Renal cortex interstitium (tissue), 11 donors: ENCODE data around the gene SPOCD1. TPM values are rescaled to one million over a fixed set of nuclear protein-coding genes. Genes with fewer than 3 reads are reported as not detected.

ENCODE experiments used
- DNase-seq, 11 donors: peaks; one replicate each; pipeline ENCODE4 v3.0.0-alpha.2; 2013; ENCODE audit warnings: low read depth in 9 of 11, low spot score in 4 of 11; ENCODE audit errors: extremely low read depth in 1 of 11
- polyA plus RNA-seq, 3 donors: library from polyadenylated mRNA; unstranded; fragments of 120-200 nt; gene quantifications; one replicate each; pipeline ENCODE4 v1.2.1, GENCODE V29; 2013; ENCODE audit not compliant: insufficient read length in 3 of 3

The SPOCD1 gene
- polyA plus RNA-seq, 3 donors: 0.12 to 0.39 (median 0.19) TPM

DNA sequence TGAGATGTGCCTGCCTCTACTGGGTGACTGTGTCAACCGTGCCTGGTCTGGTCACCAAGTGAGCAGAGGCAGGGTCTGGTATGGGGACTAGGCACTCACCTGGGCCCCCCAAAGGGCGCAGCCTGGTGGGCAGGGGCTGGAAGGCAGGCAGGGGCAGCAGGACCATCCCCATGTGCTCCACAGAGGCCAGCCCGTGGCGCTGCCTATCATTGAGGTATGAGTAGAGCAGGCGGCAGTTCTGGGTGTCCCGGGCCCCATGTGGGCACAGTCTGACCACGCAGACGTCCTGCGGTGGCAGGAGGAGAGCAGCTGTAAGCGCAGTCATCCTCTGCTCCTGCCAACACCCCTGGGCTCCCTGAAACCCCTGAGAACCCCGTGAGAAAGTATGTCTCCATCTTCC lies 23.7 kb downstream of the SPOCD1 start:
- DNase-seq: no peak

DNA sequence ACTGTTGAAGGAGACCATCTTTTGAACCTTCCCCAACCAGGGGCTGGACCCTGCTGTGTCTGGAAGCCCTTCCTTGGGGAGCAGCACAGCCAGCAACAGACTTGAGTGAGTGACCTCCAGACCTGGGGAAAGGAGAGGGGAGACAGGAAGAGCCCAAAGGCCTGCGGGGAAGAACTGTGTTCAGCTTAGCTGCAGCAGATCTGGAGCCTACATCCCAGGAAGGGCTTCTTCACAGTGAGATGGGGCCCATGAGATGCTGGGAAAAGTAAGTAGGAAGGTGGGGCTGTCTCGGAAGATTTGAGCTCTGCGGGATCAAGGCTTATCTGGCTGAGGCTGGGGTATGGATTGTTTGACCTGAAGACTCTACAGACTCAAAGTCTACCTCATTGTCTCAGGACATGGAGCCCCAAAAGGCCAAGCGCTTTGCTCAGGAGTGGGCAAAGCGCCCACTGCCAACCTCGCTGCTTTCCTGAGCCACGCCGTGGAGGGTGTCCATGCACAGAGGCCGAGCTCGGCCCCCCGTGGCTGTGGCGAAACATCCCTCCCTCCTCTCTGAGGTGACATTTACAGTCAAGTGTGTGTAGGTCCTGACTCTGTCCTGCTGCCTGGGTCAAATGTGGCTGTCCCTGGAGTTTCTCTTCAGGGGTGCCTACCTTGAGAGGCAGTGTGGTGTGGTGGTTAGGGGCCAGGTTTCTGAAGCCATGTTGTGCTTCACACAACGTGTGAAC lies 24.5 kb downstream of the SPOCD1 start:
- DNase-seq: no peak

DNA sequence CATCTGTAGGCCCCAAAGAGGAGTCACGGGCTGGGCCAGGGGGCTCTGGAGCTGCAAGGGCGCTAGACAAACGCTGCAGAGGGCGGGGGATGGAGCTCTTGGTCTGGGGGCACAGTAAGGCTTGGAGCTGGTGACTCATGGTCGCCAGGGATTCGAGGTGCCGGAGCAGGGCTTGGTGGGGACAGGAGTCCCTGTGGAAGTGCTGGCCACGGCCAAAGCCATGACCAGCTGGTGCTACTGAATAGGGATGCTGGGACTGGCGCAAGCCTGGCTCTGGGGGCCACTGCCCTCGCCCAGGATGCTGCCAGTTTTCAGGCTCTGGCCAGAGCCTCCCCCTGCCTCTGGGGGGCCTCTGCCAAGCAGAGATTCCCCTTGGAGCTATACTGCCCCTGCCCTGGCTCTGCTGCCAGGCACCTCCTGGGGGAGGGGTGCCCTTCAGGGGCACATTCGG lies 25.2 kb downstream of the SPOCD1 start:
- no peak for DNase-seq

DNA sequence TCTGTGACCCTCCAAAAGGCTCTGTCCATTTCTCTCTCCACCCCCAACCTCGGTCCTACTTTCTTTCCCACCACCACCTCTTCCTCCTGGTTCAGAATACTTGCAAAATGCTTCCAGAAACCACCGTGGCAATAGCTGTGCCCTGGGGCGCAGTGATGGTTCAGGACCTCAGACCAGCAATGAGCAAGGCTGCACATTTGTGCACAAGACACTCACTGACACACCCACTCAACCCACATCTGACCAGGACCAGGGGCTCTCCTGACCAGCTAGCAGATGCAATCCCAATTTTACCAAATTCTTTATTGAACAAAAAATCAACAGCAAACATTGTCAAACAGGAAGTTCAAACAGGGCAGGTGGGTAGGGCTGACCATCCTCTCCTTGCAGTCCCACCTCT lies 25.7 kb downstream of the SPOCD1 start:
- no peak for DNase-seq

DNA sequence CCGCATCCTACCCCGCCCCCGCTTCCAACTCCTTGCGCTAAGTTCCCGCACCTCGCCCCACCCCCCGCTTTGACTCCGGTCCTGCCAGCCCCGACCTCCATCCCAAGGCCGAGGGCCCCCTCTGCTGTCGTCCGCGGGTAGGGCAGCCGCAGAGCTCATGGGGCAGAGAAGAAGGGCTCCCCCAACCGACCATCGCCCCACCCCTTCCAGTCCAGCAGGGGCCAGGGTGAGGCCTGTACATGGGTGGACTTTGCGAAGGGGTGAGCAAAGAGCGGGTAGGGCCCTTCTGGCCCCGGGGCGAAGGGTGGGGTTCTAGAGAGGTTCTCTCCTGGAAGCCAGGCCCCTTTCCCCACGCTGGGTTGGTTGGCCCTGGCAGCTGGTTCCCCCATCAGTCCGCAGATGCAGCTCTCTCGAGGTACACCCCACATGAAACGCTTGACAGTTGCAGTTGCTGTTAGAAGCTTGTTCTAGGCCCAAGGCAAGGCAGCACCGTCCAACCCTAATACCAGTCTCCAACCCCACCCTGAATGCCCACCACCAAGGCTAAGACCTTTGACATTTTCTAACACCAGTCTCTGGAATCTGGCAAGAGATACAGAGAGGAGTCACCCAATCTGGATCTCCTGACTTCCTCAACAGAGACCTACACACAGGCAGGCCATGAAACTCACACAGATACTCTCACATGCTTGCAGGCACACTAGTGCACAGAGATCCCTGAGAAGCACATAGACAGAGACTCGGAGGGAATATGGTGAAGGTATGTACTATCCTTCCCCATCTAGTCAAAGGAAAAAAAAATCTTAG lies 26.4 kb downstream of the SPOCD1 start:
- peak in 10 of 11 donors; percentile 69 to 87 (median 80) for DNase-seq

DNA sequence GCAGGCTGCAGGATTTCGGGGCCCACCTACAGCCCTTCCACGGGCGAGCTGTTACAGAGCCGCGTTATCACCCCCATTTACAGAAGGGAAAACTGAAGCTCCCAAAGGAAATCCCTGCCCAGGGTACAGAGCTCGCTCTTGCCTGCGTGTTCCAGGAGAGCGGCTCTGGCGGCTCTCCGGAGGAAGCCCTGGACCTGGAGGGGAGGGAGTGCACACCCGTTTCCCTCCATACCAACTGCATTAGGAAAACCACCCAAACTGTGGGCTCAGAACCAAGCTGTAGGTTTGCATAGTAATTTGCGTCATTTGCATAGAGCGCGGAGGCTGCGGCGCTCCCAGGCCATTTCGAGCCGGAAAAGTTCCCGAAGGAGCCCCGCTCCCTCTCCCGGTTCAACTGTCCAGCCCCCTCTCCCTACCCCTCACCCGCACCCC lies 27.0 kb downstream of the SPOCD1 start:
- DNase-seq: no peak

DNA sequence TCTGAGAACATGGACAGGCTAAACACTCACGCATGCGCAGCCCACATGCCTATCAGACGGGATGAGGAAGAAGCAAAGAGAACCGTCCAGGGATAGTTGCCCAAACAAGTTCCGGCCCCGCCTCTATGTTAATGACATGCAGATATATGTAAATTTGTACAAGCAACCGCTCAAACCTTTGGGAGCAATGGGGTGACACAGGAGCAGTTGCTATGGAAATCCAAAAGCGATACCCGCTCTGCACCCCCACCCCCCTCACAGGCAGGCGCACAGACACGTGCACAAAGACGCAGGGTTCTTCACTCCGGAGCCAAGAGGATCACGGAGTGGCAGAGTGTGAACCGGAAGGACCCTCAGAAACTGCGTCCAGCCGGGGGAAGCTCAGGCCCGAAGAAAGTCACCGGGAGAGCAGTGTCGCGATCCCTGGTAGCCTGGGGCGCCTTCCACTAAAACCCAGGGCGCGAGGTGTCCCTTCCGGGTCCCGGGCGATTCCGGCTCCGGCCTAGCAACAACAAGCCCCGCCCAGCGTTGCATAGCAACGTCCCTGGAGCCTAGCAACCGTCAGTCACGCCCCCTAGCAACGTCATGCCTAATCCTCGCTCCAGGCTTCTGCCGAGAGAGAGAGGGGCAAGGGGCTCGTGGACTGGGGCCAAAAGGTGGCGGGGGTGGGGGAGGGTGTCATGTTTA lies 27.5 kb downstream of the SPOCD1 start:
- DNase-seq: peak; percentile 75 to 88 (median 84)

DNA sequence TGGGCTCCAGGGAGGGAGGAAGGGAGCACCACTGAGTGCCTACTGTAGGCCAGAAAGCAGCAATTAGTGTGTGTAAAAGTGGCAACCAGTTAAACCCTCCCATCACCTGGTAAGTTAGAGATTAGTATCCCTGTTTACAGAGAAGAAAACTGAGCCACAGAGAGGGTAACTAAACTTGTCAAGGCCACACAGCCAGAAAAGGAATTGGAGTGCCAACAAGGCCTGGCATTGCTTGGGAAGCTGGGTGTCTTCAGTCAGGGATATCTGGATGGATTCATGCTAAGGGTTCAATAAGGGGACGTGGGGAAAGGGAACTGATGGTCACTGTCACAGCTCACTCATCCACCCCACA lies 28.1 kb downstream of the SPOCD1 start:
- DNase-seq: no peak

DNA sequence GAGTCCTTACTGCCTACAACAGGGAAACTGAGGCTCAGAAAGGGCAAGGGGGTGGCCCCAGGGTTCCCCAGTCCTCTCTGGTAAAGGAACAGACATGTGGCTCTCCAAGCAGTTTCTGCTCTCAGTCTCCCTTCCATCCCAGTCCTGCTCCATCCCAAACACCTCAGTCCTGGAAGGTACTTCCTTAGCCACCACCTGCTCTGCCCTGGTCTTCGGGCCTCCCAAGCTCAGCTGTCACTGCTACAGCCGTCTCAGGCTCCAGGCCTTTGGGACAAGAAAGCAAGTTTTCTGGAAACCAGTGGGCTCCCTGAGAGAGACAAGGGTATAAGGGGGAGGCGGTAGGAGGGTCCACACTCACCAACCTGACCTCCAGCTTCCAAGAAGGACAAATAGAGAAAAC lies 28.6 kb downstream of the SPOCD1 start:
- no peak for DNase-seq

DNA sequence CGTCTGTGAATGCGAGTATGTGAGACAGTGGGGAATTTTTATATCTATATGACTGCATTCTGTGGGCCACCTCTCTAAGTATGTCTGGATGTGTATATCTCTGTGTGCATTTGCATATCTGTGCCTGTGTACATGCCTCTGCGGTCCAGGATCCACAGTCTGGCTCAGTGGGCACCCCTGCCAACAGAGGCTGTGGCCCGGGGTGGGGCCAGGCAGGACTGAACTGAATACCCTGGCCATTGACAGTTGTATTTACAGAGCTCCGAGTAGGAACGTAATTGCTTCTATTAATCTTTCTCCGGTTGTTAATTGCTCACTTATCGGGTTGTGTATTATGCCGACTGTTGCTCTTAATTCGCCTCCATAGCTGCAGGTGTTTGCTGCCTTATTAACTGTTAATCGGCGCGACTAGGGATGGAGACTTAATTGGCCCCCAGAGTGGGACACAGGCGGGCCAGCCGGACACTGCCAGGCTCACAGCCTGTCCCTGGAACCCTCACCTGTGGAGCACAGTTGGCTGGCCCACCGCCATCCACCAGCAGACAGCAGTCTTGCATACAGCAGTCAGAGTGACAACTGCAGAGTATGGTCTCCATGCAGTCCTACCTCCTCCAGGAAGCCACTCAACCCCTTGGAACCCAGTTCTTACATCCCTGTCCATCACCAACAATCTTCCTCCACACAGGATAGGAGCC lies 29.3 kb downstream of the SPOCD1 start:
- DNase-seq: no peak

DNA sequence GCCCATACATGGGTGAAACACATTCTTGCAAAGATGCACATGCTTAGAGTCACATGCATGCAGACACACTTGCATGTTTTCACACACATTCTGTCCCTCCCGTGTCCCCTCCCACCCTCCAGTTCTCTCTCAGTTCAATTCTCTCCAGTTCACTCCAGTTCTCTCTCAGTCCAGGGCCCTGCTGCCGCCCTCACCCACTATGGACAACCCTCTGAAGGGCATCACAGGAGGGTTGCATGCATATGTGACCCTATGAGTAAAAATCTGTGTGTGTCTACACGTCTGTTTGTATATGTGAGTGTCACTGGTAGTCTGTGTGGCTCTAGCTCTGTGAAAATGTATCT lies 29.9 kb downstream of the SPOCD1 start:
- DNase-seq: no peak

DNA sequence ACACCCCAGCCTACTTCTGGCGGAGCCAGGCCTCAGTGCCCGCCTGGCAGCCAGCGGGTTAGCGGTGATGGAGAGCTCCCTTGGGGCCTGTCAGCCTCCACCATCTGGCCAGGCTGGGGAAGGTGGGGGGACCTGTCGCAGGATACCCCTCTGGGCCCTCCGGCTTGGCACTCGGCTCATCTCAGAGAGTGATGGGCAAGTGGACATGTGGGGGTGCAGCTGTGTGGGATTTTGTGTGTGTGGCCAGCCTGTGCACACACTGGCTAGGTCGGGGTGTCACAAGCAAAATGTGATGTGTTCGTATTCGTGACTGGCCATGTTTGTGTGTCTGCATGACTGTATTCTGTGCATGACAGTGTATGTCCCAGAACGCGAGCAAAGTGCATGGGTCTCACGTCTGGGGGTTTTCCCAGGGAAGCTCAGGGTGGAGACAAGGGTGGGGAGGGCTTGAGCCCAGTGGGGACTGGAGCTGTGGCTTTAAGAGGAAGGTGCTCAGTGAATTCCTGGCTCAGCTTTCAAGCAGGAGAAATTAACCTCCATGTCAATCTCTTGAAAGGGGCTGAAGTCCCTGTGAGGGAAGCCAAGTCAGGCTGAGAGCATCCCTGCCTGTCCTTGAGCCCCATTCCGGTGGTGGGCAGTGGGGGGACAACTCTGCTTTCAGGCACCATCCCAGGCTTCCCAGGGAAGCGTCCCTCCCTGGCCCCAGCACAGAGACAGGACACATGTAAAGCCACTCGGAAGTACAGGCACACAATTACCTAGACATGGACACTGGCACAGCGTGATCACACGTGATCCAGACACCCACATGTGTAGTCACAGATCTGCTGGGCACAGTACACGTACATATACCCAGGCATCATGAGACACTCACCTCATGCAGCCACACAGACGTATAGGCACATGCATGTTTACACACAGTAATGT lies 30.5 kb downstream of the SPOCD1 start:
- no peak for DNase-seq

DNA sequence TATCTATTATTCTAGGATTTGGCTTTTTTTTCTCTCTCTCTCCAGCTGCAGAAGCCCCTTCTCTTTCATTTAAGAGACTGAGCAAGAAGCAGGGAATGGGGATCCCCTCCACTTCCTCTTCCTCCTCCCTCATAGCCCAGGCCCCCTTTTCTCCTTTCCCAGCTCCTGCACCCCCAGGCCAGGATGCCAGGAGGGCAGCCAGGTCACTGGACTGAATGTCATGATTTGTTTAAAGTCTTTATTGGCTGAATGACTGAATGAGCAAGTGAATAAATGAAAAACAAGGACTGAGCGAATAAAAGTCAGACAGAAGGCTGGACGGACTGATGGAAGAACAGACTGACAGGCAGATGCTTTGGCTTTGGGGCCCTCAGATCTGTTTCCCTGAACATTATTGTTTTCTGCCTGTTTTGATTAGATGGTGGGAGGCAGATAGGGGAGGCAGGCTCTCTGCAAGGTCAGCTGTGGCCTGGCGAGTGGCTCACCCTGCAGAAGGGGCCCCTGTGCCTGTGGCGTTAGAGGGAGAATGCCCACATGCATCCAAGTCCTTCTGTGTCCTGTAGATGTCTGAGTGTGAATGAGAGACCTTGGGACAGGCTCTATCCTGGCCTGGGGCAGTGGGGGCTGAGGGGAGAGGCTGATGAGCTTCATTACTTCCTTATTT lies 31.3 kb downstream of the SPOCD1 start:
- no peak for DNase-seq

DNA sequence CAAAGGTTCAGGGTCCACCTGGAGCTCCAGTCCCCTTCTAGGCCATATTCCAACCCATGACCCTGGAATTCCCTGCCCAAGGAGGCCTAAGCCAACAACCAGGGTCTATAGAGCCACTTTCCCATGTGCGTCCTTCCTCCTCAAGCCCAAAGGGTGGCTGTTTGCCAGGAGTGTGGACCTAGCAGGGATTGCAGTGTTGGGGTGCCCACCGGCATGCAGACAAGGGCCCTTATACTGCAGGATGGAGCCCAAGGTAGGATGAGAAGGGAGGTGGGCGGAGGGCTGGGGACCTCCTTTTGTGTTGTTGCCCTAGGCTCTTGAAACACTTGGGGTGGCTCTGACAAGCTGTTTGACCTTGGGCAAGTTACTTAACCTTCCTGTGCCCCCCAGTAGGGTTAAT lies 32.0 kb downstream of the SPOCD1 start:
- no peak for DNase-seq

DNA sequence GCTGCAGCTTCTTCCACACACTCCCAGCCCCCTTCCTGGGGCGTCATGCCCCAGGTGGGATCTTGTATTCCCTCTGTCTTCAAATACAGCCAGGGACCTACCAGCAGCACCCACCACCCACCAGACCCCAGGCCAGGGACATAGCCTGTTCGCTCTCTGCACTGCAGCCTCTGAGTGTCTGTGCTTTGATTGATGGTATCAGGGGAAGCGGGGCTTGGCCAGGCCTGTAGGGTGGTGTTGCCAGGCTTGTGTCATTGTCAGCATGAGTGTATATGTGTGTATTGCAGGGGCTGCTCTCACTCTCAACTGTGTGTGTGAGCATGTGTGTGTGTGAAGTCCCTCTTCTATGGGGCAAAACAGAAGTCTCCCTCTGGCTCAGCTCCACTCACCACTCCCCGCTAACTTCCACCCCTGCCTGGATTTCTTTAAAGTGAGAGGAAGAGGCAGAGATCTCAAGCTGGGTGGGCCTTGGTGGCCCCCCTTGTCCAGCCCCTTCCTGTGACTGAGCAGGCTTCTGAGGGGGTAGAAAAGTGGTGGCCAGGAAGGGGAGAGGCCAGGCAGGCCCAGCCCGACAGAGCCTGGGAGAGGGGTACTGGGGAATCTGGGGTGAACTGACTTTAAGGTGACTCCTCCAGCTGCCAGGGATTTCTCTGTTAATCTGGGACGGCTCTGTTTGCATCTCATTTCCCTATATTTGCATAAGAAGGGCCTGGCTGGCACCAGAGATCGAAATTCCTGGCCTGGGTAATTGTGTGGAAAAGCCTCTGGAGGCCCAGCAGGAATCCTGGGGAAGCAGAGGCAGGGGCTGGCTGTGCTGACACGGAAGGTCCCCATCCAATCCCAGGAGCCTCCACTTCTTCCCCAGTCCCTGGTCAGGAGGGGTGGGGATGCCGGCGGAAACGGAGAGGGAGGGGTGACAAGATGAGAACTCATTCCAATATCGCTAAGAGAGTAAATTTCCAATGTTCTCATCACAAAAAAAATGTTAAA lies 33.1 kb downstream of the SPOCD1 start:
- no peak for DNase-seq

DNA sequence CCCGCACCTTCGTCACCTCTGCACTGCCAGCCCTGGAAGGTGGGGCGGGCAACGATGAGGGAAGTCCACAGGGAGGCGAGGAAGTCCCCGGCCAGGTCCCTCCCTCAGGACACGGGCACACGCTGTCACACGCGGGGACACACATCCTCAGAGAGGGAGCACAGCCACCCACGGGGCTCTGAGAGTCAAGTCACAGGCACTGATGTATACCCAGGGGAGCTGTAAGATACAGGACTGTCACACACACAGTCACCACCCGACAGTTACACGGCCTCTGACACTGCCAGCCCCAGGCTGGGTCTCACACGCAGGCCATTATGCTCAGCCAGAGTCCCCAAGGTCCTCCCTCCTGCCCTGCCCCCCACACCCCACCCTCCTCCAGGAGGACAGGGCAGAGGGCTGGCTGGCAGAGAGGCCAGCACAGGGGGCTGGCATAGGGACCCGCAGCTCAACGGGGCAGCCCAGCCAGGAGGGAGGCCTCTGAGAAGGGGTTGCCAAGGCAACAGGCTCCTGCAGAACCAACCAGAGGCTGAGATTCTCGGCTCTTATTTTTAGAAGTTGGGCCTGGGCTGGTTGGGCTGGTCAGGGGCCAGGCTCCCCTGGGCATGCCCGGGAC lies 34.0 kb downstream of the SPOCD1 start:
- DNase-seq: no peak
